ENCODE results near the gene RFT1.

Gene RFT1

GRCh38 chr3:53039376-53039752 lies 90.9 kb downstream of the RFT1 start:
- no peak overlapping the region for H3K27ac ChIP-seq
- peaks cover 4 to 28% (median 19%) of the 10 kb centered on the region in 10 experiments; a peak in 18 of 20 replicates for H3K4me1 ChIP-seq
- H3K4me2 ChIP-seq: no peak overlapping the region
- no peaks in the 10 kb centered on the region for H3K9me3 ChIP-seq (replicated peaks in 1 of 11)
- H3K27me3 ChIP-seq: peaks cover 5 to 23% (median 15%) of the 10 kb centered on the region in 11 experiments; a peak in 16 of 22 replicates
- no peak for TF ChIP-seq Cebpa-rat (IDR thresholded peaks at IDR 0.05)
- H4K20me1 ChIP-seq: peaks cover 4 to 96% (median 42%) of the 10 kb centered on the region in 11 experiments; a peak in 17 of 22 replicates
- no peak overlapping the region for H3K4me3 ChIP-seq
- H3K9ac ChIP-seq: no peak overlapping the region
- no peaks in the 10 kb centered on the region; a peak in 1 of 22 replicates for H3K36me3 ChIP-seq

DNA sequence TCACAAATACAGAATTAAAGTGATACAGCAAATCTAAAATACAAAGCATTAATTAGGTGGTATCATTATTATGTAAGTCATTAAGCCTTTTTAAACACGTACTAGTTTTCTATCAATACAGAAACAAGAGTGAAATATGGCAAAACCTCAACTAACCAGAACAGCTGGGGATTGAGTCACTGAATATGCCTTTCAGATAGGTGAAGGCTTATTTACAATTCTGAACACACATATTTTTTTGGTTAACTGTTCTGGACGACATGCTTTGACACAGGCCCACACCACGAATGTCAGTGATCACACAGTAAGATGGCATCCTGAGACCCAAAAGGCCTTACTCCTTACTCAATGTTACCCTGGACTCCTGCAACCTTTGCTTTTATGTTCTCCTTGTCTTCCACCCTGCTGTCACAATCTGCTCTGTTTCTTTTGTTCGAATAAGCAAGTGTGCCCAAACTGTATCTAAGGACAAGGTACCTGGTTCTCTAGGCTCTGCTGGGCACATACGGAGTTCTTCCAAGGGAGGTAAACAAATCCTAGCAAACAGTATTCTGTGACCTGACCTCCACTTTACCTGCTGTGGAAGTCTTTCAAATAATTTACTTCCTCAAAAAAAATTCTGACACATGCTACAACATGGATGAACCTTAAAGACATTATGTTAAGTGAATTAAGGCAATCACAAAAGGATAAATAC lies 91.4 kb downstream of the RFT1 start:
- peaks cover 4 to 18% (median 10%) of the 10 kb centered on the region in 11 experiments; a peak in 15 of 22 replicates for H3K27me3 ChIP-seq
- peaks cover 4 to 22% (median 13%) of the 10 kb centered on the region in 10 experiments; a peak in 18 of 20 replicates for H3K4me1 ChIP-seq
- peaks cover 4 to 91% (median 42%) of the 10 kb centered on the region in 11 experiments; a peak in 17 of 22 replicates for H4K20me1 ChIP-seq
- H3K4me3 ChIP-seq: no peak overlapping the region
- H3K36me3 ChIP-seq: no peaks in the 10 kb centered on the region; a peak in 1 of 22 replicates
- H3K4me2 ChIP-seq: no peak overlapping the region
- no peaks in the 10 kb centered on the region for H3K9me3 ChIP-seq (replicated peaks in 1 of 11)
- H3K27ac ChIP-seq: no peak overlapping the region
- H3K9ac ChIP-seq: no peak overlapping the region
- no peak for TF ChIP-seq Cebpa-rat (IDR thresholded peaks at IDR 0.05)
